Brain pericyte (primary cell): Measurements from ENCODE around the gene CD180.

Experiments used
- DNase-seq: peaks from one replicate; pipeline ENCODE4 v3.0.0-alpha.2; 2012; ENCODE audit warnings: low read depth, low spot score

CD180 gene

DNA sequence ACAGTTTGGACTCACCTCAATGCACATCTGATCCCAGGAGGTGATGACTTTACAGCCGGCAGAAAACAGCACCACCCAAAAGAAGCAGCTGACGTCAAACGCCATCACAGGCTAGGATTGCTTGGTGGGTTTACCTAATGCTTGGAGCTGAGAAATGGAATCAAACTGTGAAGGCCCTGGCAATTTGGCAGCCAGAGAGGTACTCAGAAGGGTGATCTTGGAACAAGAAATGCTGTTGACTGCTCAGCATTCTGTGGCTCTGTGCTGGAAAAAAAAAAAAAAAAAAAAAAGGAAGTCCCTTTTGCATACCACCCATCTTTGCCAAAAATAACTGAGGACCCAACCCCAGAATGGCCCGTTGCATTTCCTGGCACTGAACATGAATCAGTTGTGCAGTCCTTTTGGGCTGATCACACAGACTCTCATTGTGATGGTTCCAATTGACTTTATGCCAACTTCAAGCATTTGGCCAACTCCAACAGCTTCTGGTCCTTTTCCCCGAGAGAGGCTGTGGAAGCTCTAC is at the start of gene CD180:
CD180 (minus strand) TSS at position 263 of the 523 bp plus-strand sequence; CDS start at position 105, 158 bp downstream.
- DNase-seq: no peak

DNA sequence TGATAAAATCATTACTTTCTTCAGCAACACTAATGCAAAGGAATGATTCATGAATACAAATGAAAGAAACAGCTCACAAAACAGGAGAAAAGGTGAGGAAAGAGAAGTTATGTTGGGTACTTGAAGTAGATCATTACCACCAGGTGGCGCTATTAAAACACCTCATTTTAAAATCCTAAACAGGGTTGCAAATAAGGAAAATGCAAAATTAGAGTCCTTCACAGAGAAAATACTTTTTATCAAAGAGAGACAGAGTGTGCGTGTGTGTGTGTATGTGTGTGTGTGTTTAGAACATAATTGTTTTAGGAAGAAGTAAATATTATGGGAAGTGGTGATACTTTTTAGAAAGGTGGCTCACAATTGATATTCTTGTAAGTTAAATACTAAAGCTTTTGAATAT is 49.5 kb upstream of the CD180 start:
- no peak for DNase-seq

DNA sequence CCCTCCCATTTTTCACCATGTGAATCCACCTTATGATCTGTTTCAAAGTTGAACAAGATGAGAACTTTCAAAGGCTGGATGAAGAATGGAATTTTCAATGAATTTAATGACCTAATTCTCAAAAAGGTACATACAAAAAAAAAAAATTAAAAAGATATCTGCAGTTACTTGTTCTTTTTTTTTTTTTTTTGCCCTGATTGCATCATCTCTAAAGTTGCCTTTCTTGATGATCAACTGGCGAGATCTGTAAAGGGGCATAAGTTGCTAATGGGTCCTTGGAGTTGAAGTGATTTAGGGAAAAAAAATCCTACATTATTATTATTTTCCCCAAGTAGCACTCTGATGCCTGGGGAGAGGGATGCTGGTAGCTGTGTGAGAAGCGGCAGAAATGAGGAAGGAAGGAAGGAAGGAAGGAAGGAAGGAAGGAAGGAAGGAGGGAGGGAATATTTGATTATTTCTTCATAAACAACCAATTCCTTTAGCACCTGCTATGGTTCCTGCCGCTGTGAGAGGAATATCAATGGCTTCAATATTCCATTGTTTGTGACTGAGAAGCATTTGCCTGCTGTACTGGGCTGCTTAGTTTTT is 48.8 kb upstream of the CD180 start:
- DNase-seq: no peak

DNA sequence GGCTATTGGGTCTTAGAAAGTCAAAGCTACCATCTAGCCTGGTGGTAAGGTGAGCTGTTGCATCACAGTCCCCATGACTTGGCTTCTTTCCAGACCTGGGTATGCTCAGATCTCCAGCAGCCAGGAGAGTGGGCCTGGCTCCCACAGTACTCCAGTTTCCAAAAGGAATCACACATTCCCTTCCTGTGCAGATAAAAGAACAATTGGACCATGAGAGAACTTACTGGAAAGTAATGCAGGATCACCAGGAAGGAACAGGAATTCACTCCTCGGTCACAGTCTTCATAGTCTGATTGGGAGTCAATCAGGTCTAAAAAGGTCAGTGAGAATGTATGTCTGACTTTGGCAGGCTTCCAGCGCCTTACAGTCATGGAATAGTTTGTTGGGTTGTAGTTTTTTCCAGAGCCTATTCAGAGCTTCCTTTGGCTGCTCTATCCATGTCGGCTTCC is 47.8 kb upstream of the CD180 start:
- no peak for DNase-seq

DNA sequence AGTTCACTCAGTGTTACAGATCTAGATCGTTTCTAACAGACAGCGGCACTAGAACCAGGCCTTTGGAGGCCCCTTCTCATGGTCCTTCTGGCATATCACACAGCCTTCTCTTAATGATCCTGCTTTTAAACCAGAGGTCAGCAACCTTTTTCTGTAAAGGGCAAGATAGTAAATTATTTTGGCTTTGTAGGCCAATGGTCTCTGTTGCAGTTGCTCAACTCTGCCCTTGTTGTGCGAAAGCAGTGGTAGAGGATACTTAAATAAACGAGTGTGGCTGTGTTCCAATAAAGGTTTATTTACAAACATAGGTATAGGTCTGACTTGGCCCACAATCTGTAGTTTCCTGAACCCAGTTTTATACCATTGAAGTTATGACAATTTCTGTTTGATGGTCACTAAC is 47.3 kb upstream of the CD180 start:
- DNase-seq: no peak

DNA sequence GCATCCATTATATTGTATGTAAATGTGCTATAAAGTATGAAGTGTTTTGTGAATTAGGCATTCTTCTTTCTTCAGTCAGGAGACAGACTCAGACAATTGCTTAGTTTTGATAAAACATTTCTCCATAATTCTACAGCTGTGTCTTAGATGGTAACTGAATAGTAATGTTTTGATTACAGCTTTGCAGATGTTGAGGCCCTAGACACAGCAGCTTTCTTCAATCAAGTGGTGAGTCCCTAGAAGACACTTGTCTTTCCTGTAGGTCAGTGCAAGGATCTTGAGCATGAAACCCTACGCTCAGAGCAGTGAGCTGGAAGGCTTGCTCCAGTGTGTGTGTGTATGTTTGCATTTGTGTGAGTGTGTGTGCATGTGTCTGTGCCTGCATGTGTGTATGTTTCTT is 46.8 kb upstream of the CD180 start:
- no peak for DNase-seq

DNA sequence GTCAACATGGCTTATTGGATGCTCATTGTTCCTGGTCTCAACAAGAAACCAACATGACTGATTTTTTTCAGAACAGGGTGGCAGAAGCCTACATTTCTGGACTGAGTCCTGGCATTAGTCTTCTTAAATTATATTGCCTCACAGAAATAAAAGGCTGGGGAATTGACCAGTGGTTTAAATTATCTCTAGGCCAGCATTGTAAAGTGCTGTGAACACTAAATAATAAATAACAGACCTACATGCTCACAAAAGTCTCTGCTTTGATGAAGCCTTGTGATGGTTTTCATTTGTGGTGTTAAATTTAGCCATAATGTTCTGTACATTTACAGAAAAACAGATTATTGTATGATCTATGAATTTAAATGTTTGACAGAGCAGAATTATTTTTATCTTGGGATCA is 44.7 kb upstream of the CD180 start:
- DNase-seq: no peak

DNA sequence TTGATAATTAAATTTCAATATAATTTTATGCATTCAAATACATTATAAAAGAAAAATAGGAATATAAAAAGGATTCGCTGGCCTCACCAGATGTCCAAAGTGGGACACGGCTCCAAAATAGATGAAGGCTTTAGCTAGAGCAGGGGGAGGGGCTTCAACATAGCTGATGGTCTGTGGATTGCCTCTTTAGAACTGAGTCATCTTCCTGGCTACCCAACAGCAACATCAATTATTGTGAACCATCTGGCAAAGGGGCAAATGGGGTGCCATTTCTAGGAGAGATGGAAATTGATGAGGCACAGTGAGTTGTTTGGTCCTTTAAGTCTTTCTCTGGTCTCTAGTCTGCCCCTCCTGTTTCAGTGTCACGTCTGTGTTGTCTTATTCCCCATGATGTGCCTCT is 44.2 kb upstream of the CD180 start:
- no peak for DNase-seq

DNA sequence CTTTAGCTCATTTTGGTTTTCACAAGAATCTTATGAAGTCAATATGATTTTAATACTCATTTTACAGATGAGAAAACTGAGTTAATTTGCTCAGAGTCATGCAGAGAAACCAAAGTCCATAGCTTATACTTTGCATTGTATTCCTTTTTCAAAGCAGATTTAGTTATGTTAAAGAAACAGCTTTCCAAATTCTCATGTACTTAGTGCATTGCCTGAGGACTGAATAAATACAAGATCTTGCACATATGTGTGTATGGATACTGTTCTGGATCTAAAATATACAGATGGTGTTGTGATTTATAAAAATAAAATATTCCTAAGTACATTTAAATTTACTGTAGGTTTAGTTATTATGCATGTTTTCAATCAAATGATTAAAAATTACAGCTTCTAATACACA is 43.5 kb upstream of the CD180 start:
- DNase-seq: no peak

DNA sequence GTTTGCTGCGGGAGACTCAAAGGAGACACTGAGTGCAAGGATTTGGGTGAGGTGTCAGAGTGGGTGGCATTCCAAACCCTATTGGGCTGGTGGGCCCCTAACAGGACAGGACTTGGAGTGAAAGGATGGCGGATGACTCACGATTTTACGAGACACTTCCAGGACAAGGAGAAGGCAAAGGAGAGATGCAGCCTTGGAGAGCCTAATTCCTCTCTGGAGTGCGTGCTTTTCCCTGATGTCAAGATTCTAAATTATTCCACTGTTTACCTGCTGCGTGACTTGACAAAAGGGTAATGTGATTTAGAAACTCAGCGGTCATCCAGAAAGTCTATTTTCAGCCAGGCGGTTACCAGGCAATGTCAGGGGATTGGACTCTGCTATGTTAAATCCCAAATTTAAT is 41.6 kb upstream of the CD180 start:
- DNase-seq: no peak

DNA sequence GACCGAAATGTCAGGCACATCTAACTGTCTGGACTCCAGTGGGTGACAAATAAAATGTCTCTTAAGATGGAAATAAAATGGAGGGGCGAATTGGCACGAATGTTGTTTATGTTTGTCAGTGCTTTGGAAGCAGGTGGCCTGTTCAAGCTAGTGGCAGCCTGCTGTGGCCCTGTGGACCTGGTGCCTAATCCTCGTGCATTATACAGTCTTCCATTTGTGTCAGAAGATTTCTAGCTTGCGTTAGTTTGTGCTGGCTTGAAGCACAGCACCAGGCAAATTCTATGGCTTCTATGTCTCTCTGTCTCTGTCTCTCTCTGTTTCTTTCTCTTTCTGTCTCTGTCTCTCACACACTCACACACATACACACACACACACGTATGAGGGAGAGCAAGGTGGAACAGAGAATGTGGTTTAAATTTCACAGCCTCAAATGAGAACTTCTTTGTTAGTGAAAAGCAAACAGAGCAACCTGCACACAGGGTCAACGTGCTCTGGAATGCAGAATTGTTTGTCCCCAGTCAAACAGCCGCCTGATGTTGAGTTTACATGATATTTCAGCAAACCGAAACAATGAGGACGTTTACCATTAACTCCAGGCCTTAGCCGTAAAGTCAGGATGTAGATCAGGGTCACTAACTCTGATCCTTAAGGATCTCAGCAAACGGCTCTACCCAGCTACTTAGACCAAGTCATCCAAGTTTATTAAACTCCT is 39.0 kb upstream of the CD180 start:
- no peak for DNase-seq

DNA sequence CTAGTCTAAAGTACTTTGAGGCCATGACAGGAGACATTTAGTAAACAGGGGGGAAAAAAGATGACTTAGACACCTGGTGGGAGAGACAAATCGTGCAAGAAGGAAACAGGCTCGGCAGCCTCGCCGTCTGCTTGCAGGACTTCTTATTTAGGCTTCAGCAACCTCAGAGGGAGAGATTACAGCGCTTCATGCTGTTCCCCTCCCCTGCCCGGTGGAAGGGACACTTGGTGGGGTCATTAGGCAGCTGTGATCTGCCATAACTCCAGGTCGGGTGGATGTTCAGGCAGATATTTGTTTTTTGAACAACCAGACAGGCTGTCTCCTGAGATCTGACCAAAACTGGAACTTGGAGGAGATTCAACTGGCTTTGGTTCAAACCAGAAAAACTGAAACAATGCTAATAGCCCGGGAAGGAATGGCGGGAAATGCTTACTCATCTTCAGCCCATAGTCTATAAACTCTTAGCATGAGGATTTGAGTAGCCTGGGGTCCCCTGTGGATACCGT is 38.1 kb upstream of the CD180 start:
- DNase-seq: peak; percentile 83

DNA sequence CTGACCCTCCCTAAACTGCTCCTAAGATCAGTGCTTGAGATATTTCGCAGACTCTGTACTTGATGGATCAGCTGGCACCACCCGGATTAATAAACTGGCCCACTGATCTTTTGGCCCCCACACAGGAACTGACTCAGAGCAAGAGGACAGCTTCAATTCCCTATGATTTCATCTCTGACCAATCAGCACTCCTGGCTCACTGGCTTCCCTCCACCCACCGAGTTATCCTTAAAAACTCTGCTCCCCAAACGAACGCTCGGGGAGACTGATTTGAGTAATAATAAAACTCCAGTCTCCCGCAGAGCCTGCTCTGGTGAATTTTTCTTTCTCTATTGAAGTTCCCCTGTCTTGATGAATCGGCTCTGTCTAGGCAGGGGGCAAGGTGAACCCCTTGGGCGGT is 36.5 kb upstream of the CD180 start:
- no peak for DNase-seq

DNA sequence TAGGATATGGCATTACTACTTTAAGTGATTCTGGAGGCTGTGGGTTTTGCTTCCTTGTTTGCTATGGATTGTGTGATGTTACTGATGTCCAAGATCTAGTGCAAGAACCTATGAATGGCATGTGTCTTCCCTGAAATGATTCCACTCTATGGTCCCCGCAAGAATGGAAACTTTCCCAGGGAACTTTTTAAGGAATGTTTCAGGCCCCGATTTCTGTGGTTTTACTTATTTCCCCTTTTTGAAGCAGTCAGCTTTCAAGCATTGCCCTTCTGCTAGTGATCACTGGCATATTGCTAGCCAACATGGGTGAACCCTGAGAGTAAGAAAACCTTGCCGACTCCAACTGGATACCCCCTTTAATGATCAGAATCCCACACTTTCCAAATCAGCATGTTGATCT is 26.6 kb upstream of the CD180 start:
- no peak for DNase-seq

DNA sequence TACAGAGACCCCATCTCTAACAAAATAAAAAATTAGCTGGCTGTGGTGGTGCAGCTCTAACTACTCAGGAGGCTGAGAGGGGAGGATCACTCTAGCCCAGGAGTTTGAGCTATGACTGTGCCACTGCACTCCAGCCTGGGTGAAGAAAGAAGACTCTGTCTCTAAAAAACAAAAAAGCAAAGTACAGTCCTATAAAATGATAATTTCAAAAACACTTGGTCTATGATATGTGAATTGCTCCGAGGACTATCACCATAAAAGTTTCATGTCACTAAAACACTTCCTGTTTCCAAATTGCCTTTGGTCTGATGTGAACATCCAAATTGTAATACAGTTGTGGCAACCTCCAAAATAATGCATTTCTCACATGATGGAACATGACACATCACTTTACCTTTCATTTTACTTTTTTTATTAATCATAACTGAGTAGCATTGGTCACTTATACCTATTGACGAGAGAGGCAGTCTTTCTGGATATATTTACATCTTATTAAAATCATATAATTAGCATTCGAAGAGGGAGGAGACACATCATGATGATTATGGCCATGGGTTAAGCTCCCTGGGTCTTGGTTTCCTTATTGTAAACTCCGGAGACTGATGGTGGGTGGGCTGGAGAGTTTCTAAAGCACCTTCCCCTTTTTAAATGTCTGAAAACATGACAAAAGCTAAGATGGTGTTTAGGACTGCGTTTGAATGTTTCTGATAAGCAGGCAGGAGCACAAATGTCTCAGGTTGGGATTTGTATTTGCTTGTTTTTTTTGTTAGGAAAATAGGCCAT is 25.8 kb upstream of the CD180 start:
- no peak for DNase-seq

DNA sequence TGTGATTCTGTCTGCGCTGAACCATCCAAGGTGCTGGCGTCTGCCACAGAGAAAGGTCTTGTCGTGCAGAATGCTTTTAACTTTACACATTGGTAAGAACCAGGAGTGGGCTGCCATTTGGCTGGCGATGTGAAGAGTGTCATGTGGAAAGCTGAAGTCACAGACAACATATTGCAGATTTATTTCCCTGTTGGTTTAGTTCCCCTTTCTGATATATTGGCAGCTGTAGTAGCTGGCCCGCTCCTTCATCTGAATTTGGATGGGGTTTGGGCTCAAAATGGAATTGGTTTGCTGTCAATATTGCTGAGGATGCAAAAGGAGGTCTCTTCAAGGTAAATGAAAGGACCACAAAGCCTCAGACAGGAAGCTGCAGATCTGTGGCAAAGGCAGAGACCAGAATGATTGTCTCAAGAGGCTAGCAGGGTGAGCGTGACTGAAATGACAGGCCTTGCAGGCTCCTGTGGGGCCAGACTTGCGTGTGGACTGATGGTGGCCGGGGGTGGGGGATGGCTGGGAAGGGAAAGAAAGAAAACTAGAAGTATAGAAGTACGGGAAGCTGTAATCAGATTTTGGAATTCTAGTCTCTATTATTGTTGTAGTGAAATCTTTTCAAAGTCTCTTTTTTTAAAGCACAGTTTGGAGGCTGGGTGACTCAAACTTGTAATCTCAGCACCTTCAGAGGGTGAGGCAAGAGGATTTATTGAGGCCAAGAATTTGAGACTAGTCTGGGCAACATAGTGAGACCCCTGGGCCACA is 25.1 kb upstream of the CD180 start:
- no peak for DNase-seq

DNA sequence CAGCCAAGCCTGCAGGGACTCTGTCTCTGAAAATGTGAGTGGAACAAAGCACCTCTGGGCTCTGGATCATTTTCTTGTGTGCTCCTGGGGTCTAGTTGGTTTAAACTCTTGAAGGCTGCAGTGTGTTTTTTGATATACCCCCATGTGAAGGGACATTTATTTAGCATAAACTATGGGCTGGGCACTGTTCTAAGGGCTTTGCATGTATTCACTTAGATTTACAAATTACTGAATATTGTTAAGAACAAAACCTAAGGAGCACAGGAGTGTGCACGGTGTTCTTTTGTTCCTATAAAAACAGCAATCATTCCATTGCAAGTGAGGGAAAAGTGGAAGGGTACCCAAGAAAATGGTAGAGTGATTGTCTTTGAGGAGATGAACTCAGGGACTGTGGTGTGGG is 20.0 kb upstream of the CD180 start:
- no peak for DNase-seq

DNA sequence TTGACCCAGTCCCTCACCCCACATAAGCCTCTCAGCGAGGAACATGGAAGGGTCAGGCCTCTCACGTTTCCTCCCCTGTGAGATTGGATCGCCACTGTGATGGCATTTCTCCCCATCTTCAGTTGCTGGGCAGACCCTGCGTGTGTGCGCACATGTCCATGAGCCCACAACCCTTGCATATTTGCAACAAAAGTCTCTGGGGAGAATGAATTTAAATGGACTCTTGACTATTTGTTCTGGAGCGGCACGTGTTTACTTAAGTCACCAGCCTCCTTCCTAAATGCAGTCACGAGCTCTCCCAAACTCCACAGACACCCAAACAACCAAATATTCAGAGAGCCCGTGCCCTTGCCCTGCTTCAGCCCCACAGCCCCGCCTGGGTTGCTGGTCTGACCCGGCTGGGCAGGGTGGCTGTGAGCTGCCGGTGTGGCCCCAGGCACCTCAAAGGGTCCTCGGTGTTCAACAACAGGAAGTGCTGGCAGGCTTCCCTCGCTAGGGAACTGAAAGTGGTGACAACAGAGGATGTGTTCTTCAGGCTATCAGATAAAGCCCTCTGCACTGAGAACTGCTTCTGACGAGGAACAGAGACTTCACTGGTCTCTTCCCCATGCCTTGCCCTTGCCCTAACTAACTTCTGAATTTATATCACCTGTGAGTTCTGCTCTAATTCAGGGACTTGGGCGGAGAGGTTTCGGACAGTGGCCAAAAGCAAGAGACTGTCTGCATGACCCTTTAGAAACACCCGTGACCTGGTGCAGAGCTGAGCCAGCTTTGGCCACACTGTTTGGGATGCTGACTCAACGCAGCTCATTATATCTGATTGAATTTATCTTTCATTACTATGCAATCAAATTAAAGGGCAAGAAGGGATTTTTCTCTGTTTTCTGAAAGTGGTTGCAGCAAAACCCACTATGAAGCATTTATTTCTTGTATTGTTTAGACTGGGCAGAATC is 19.2 kb upstream of the CD180 start:
- DNase-seq: no peak

DNA sequence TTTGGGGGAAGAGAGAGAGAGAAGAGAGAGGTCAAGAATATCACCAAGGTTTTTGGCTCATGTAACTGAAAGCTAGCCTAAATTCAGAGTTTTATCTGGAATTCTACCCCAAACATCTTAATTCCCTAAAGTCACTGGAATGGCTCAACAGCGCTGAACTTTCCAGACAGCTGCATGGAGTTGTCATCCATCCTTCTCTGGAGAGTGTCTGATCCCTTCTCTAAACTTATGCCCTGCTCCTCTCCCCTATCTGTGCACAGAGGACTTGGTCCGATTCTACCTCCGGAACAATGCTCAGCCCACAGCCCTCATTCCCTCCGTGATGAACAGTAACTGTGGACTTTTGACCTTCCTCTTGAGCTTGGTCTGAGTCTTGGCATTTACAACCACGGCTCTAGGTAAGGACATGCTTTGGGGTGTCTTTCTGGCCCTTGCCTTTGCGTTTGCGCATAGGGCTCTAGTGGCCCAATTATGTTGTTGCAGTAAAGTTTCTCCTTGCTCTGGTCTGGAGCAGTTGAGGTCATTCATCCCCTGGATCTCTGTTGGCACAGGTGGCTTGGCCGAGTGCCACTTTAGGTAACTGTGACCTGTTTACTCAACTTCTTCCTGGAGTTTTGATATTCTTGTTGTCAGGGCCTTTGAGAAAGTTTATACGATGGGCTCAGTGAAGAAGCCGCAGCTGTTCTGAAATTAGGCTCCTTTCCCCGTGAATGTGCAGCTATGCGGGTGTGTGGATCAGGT is 18.3 kb upstream of the CD180 start:
- no peak for DNase-seq

DNA sequence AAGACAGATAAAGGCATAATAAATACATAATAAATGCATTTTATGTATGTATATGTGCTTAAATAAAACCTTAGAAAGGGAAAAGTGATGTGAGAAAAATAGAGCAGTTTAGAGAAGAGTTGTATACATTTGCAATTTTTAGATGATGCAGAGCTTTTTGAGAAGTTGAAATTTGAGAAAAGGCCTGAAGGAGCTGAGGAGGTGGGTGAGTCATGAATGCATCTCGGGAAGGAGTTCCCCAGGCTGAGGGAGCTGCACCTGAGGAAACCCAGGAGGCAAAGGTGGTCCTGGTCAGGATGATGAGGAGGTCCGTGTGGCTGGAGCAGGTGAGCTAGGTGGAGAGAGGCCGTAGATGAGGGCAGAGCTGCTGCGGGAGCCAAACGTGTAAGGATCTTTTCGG is 17.4 kb upstream of the CD180 start:
- DNase-seq: no peak
